NCI-H1105 treated with DMSO at 0.1 percent for 48 hours (cell line): ENCODE measurements around the gene GCNA.

Experiments
- DNase-seq: peaks from one replicate; lab custom pipeline; 2025; lab: John Stamatoyannopoulos, UW

The GCNA gene, protein sequence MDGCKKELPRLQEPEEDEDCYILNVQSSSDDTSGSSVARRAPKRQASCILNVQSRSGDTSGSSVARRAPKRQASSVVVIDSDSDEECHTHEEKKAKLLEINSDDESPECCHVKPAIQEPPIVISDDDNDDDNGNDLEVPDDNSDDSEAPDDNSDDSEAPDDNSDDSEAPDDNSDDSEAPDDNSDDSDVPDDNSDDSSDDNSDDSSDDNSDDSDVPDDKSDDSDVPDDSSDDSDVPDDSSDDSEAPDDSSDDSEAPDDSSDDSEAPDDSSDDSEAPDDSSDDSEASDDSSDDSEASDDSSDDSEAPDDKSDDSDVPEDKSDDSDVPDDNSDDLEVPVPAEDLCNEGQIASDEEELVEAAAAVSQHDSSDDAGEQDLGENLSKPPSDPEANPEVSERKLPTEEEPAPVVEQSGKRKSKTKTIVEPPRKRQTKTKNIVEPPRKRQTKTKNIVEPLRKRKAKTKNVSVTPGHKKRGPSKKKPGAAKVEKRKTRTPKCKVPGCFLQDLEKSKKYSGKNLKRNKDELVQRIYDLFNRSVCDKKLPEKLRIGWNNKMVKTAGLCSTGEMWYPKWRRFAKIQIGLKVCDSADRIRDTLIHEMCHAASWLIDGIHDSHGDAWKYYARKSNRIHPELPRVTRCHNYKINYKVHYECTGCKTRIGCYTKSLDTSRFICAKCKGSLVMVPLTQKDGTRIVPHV

DNA sequence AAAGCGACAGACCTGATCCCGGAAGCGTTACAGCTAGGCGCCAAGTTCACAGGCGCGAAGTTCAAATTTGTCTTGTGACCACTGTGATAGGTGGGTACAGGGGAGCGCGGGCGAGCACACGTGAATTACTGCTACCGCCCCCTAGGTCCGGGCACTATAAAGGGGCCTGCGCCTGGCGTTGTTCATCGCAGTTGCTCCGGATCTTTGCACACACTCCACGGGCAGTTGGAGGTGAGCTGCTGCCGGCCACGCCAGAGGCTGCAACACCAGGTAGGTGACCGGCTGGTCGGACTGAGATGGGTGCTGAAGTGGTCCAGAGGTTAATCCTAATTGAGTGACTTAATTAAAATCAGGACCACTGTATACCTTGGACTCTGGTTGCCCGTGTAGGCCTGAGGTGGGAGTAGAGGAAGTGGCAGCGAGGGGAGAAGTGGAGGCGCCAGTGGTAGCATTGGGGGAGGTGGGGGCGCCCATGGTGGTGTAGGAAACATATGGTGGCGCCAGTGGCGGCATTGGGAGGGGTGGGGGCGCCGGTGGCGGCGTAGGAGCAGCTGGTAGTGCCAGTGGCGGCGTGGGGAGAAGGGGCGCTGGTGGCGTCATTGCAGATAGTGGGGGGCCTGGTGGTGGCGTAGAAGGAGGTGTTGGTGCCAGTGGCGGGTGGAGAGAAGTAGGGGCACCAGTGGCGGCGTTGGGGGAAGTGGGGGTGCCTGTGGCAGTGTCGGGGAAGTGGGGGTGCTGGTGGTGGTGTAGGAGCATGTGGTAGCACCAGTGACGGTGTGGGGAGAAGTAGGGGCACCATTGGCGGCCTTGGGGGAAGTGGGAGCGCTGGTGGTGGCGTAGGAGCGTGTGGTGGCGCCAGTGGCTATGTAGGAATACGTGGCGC is at the start of gene GCNA:
Gene GCNA, plus strand, starts transcription at position 185 of the 883 bp plus-strand sequence. CDS start 2,385 bp downstream, outside the sequence.
- no peak for DNase-seq

DNA sequence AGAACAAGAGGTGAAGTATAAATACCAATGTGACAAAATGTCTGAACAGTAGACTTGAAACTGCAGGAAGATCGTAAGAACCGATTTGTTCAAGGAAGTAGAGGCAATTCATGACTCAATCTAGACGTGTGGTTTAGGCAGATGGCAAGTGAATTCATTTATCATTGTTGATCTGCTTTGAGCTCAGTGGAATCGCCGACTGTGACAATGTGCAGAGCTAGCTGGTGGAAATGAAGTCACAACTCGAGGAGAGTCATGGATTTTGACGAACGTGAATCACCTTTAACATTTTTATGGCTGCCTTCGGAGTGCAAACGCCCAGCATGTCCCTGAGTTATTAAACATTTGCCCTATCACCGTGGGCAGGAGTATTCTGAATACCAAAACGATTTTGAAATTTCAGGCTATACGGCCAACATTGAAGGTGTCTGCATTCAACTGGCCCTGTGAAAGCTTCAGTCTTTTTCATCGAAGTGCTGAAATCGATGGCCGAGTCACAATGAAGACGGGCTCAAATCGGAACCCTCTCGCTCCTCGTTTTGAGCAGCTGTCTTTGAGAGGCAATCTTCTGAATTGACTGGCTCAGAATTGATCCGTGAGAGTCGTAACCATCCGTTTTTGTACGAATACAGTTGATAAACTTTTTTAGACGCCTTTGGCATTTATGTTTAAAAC is 46.0 kb upstream of the GCNA start:
- DNase-seq, result no peak

DNA sequence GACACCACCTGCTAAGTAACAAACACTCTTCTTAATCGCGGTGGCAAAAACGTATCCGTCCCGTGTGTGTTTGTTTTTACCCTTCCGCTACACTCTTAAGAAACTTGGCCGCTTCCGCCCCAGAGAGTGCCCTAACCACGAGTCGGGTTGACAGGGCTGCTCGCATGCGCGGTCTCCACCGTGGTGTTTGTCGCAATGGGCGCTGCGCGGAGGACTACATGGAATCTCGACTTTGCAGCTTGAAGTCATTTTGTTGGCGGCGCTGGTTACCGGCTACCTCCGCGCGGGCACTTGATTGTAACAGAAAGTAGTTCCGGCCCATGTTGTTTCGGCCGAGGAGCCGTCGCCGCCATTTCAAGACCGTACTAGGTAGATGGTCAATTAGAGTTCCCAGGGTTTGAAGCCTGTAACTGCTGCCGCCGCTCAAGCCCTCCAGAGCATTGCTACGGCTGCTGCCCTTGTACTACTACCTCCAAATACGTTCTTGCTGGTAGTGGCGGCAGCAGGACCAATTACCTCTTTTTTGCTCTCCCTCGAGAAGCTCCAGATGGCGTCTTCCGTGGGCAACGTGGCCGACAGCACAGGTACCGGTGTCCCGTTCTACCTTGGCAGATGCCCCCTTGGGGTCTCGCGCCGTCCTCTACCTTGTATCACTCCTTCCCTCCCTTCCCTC is 45.3 kb upstream of the GCNA start, which contains the start of gene OGT:
Gene OGT, plus strand, starts transcription at position 352 of the 673 bp plus-strand sequence. Its CDS starts 196 bp downstream, at position 548.
- DNase-seq, result peak; percentile 91

DNA sequence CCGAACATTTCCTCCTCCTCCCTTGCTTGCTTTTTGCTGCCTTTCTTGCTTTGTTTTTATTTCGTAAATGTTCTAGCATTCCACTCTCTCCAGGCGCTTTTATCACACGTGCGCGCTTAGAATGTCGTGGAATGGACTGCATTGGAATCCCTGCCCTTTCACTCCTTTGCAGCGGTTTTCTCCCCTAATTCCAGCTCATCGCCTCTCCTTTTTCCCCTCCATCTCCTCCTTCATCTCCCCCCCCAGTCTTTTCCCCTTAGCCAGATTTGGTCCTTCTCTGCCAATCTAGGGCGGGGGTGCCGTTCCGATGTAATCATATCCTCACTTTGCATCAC is 44.8 kb upstream of the GCNA start:
- DNase-seq, result no peak

DNA sequence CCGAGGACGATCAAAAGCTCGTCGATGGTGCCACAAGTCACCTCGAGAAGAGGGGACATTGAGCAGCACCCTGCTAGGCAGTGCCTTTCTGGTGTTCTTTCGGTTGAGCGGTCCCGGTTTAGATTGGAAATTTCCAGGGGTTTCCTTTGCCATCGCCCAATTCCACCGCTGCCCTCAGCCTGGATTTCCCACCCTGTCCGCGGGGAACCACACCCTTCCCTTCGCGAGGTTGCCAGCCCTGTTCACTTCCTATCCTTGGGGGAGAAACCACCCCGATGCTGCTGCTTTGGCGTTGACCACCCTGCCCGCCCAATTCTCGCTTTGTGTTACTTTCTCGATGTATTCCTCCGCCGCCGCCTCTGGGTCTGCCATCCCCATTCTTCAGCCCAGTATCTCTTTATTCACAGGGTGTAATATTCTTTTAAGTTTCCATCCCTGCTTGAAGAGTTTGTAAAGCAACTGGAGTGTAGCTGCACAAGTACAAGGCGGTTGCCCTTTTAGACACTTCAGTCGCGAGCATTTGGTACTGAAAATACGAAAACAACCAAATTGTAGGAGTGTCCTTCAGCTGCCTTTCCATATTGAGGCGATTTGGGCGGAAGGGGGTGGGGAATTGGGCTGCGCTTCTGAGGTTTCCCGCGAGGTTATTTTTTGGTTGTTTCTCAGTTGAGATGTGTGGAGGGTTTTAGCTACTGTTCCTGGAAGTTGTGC is 44.2 kb upstream of the GCNA start:
- DNase-seq, result peak; percentile 50

DNA sequence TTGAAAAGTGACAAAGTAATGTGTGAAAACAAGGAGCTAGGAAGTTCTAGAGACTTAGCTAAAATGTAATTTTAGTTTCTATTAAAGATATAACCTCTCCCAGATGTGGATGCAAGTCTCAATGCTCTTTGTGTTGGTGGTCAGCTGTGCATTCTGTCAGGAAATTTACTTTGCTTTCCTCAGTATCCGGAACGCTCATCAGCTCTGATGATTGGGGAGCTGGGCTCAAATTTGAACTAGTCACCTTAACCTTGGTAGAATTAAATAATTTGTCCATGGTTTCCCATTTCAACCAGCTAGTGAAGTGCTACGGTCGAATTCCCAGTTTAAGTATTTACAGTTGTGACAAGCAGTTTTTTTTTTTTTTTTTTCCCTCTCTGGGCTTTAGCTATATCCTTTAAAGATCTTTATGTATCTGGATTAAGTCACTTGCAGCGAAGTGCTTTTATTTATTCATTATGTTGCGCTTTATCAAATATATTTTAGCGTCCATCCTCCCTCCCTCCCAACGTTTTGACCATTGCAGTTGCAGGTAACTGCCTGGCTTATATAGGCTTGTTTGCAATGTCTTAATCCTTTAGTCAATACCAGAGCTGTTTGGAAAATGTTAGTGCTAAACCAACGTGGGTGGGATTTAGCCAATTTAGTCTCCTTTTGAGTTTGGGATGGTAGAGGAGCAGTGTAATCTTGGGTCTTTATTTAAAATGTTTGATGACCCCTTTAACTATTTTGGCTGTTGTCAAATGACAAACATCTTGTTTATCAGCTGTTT is 43.3 kb upstream of the GCNA start:
- no peak for DNase-seq

DNA sequence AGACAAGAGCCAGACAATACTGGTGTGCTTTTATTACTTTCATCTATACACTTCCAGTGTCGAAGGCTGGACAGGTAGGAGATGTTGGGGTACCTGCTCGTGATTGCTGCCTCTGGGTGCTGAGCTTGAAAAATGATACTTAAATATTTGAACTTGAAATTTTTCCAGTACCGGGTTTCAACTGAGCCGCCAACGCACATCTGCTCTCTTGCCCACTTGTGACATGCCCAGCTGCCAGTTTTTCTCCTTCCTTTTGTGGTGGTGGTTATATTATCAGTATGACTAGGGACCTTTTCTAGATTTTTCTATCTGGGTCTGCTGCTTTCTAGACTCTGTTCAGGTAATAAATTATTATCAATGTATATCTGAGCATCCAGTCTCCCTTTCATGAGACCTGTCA is 42.0 kb upstream of the GCNA start:
- DNase-seq, result peak; percentile 15

DNA sequence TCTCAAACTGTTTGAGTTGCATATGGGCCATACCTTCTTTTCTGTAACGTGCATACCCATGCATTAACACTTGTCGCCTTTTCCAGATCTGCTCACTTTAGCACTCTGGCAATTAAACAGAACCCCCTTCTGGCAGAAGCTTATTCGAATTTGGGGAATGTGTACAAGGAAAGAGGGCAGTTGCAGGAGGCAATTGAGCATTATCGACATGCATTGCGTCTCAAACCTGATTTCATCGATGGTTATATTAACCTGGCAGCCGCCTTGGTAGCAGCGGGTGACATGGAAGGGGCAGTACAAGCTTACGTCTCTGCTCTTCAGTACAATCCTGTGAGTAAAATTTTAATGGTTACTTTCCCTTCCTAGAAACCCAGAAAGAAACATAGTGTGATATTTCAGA is 40.5 kb upstream of the GCNA start:
- DNase-seq, result no peak

DNA sequence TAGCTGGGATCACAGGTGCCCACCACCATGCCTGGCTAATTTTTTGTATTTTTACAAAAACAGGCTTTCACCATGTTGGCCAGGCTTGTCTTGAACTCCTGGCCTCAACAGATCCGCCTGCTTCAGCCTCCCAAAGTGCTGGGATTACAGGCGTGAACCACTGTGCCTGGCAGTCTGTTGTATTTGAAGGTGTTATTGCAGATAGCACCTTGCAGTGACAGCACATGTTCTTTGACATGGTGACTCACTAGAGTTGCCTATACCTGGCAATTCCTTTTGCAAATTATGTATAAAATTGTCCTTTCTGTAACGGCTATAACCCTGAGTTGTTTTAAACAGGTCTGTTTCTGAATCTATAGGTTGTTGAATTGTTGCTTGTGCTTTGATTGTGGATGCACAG is 37.4 kb upstream of the GCNA start:
- DNase-seq, result no peak

DNA sequence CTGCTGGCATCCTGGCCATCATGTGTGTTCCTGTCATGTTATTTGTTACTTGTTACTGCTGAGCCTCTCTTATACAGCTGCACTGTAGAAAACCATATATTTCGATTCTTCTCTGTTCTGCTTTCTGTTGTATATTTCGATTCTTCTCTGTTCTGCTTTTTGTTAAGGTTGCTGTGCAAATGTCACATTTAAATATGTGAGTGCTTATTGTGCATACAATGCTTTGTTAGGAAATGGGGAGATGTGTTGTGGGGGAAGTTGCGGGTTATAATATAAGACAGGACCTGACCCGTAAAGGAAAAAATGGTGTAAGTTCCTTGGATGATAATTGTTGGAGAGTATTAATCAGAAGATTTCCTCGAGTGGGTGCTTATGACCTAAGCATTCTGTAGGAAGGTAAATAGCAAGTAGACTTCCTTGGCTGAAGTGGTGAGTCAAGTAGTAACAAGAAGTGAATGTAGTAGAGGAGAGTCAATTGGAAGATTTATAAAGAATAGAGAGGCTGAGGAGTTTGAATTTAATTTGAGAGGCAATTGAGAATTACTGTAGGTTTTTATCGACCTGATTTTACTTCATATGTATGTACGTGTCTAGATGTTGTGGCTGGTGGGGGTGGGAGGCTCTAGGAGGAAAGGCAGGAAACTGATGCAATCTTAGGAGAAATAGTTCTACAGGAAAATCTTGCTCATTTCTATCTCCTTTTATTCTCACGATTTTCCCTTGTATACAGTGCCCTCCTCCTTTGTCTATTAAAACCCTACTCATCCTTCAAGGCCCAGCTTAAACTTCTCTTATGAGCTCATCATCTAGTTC is 36.8 kb upstream of the GCNA start:
- DNase-seq, result no peak

DNA sequence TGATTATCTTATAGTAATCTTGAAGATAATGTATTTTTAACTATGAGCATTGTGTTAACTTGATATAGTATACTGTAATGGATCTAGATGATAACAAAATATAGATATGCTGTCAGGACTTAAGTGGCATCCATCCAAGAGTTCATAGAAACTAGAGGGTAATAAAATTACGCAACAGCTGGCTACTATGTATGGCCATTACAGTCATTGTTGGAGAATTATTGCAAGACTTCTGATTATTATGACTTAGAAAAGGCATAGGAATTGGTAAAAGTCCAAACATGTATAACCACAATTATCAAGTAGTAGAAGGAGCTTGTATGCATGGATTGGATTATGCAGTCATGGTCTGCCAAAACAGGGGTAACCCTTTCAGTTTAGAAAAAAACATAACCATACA is 35.8 kb upstream of the GCNA start:
- peak; percentile 19 for DNase-seq

DNA sequence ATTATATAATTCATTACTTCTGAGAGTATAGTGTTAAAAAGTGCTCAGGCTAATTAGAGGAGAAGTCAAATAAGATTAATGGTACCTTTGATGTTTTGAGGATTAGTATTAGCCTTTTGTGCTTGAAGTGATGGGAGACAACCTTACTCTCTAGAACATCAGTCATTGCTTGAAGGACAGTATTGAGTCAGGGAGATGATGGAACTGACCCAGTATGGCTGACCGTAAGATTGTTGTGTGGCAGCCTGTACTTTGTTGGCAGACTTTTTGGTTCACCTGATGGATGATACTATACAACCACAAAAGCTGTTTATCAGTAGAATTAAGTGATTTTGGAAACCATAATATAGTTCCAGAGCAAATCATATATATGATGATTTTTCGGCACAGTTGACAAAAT is 35.4 kb upstream of the GCNA start:
- no peak for DNase-seq

DNA sequence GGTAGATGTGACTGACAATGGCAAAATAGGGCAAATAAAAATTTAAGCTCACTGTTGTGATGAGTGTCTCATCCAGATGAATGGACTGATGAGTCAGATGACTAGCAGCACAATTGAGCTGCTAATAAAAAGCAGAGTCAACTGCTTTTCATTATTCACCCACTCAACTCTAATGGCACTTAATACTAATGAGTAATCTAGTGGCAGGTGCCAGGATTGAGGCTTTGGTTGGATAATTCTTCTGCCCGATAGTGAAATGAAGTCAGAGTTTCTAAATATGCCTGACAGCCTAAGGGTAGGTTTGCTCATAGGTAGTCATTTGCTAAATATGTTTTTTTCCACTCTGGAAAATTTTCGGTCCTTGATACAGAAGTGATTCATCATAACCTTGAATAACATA is 34.9 kb upstream of the GCNA start:
- peak; percentile 78 for DNase-seq

DNA sequence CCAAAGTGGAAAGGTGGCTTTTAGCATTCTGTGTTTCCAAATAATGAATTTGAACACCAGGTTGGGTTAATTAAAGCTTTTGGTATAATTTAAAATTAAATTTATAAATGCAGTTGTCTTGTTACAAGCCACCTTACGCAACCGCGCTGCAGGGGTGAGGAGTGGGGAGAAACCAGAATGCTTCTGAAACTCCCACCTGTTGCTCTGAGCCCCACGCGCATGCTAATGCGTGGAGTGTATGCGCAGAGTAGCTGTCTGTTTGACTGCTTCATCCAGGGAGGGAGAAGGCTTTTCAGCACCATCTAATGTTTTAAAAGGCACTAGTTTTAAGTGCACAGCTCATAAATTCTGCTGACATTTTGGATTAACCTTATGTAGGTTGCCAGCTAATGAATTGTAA is 32.9 kb upstream of the GCNA start:
- no peak for DNase-seq

DNA sequence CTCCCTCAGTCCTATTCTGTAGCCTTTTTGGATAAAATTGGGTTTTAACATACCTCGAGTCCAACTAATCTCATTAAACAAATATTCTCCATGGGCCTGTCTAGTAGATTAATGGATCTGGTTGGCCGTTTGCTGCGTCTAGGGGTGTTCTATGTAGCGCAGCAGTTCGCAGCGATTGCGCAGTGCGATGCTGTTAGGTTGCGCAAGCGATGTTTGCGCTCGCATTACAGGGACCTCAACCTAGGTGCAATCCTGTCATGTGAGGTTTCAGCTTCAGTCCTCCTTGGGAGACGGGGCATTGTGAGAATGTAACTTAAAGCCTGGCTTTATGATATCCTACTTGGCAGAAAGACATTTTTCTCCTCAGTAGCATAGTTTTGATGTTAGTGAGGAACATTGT is 31.4 kb upstream of the GCNA start:
- DNase-seq, result no peak

DNA sequence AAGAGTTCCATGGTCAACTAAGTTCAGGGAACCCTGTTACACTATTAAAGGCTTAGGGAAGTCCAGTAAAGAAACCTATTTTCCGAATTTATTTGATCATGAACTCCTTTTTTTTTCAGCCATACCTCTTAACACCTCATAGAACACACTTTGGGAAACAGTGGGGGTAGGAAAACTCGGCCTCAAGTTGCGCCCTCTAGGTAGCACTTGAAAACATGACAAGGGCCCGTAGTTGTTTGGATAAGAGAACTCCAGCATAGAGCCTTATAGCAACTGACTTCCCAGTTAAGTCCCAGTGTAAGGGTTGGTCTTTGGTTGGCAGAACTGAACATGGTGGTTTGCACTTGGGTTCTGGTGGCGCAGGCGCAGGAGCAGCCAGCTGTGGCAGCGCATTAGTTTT is 30.9 kb upstream of the GCNA start:
- DNase-seq, result no peak

DNA sequence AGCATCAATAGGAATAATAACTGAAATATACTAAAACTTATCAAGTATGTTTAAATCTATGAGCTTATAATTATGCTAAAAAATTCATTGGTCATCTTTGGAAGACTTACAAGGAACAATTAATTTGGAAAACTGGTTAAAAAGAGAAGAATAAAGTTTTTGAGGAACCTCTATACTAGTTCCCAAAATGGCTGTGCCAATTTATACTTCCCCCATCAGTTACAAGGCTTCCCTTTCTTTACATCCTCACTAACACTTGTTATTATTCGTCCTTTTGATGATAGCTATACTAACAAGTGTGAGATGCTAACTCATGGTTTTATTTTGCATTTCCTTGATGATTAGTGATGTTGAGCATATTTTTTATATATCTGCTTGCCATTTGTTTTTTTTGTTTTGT is 28.3 kb upstream of the GCNA start:
- no peak for DNase-seq

DNA sequence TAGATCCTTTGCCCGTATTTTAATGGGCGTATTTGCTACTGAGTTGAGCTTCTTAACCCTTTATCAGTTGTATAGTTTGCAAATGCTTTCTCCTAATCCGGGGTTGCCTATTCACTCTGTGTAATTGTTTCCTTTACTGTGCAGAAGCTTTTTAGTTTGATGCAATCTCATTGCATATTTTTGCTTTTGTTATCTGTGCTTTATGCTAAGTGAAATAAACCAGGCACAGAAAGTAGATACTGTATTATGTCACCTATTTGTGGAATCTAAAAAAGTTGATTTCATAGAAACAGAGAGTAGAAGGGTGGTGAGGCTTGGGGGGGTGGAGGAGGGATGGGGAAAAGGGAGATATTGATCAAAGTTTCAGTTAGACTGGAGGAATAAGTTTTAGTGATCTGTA is 27.7 kb upstream of the GCNA start:
- no peak for DNase-seq

DNA sequence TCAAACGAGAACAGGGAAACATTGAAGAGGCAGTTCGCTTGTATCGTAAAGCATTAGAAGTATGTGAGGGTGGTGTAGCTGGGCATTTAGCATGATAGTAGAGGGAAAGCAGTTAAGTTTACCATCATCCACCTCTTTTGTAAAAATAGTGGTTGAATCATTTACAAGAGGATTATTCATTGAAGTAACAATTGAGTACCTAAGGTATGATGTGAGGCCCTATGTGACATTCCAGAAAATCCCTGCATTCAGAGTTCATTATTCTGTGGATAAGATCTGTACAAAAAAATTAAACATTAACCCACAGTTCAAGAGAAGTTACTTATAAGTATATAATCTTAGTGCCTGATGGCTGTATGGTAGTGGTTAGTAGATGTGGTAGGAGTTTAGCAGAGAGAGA is 22.2 kb upstream of the GCNA start:
- no peak for DNase-seq
